ENCODE results near the gene GRAP2. TPM values are rescaled to one million over a fixed set of nuclear protein-coding genes. Genes with fewer than 3 reads are reported as not detected.

The GRAP2 gene
- total and polyA plus RNA-seq, 2 of the 8 experiments (the other 6 are each of a cell fraction or from before 2014, with no cell fraction given), result 0.08 TPM; not detected in 1

DNA sequence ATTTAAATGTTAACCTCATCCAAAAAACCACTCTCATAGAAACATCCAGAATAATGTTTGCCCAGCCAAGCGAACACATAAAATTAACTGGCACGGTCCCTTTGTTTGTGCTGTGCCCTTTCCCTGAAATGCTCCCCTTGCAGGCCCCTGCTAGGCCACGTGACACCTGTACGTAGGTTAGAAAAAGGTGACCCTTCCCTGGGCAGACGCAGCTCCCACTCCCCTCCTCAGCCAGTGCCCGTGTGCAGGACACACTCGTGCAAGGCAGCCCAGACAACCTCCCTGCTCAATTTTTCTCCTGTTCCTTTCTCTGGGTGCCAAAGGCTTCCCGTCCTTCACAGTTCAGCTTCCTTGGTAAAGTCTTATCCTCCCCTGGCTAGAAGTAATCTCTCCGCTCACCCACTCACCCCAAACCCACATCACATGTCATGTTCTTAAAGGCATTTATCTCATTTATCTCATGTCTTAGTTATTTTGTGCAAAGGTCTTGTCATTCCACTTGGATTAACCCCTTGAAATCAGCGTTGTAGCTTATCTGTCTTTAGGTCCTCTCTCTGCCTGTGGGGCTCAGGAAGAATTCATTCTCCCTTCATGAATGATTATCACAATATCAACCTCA is 114.6 kb downstream of the GRAP2 start:
- H3K4ac ChIP-seq (replicated peaks; ENCODE audit: insufficient read length, low read depth, low read length), result no peak overlapping the region
- H3K4me2 ChIP-seq (ENCODE audit: insufficient read depth in 1 of 2, low read depth in 2 of 2, low read length in 2 of 2), result no peak overlapping the region
- no peak overlapping the region for H2BK15ac ChIP-seq (ENCODE audit: low read length)
- no peaks in the 10 kb centered on the region for H3K79me1 ChIP-seq (ENCODE audit: low read depth, low read length)
- no peaks in the 10 kb centered on the region for H3K9me3 ChIP-seq (ENCODE audit: insufficient read depth in 2 of 2, low read depth in 1 of 2, low read length in 1 of 2)
- no peak overlapping the region for H3K56ac ChIP-seq (replicated peaks; ENCODE audit: insufficient read length, low read depth, low read length)
- 92% methylated on average over 10 of the region's 10 CpGs; no CpG with 5 or more reads in 1 of the 2 experiments for WGBS, 2 experiments (ENCODE audit: extremely low coverage in 1 of 2, insufficient coverage in 1 of 2, insufficient read length in 1 of 2, insufficient replicate concordance in 2 of 2, low coverage in 1 of 2, low lambda C conversion rate in 2 of 2, missing lambda C conversion rate in 1 of 2)
- no peak overlapping the region for H2BK12ac ChIP-seq (ENCODE audit: low read depth, low read length)
- no peak overlapping the region for H3K14ac ChIP-seq (ENCODE audit: insufficient read length)
- no peak overlapping the region for H2BK5ac ChIP-seq (ENCODE audit: low read depth, low read length)
- H3K27me3 ChIP-seq (replicated peaks in 1 of 4; ENCODE audit: control insufficient read depth in 3 of 4, extremely low read depth in 1 of 4, insufficient read depth in 3 of 4, low read length in 3 of 4), result no peaks in the 10 kb centered on the region
- H3K4me1 ChIP-seq (replicated peaks in 1 of 4; ENCODE audit: control insufficient read depth in 3 of 4, insufficient read depth in 4 of 4, low read length in 3 of 4), result peaks cover 0 to 1% (median 0%) of the 10 kb centered on the region in 4 experiments; a peak in 1 of 7 replicates
- no peak overlapping the region for H3K23ac ChIP-seq (ENCODE audit: insufficient read length)
- no peak overlapping the region for H2BK20ac ChIP-seq (ENCODE audit: low read length)
- H3K36me3 ChIP-seq (ENCODE audit: control insufficient read depth in 2 of 4, insufficient read depth in 4 of 4, low read length in 3 of 4), result peaks cover 0 to 6% (median 5%) of the 10 kb centered on the region in 4 experiments; a peak in 4 of 8 replicates
- no peak overlapping the region for H4K8ac ChIP-seq (ENCODE audit: extremely low read depth, insufficient read depth, low read length)
- no peak overlapping the region for H3K9ac ChIP-seq (replicated peaks in 1 of 4; ENCODE audit: extremely low read depth in 1 of 4, low read depth in 3 of 4, low read length in 3 of 4)
- H3K4me3 ChIP-seq (ENCODE audit: extremely low read depth in 1 of 4, insufficient read depth in 2 of 4, low read depth in 3 of 4, low read length in 4 of 4), result no peak overlapping the region
- H2AK5ac ChIP-seq (ENCODE audit: low read depth, low read length), result no peak overlapping the region
- H2BK120ac ChIP-seq (replicated peaks; ENCODE audit: low read depth, low read length), result no peak overlapping the region
- ChIA-PET POLR2A (ENCODE audit: partially characterized antibody) (interaction anchor here (1.7 to 1.8 kb wide), 2 partner anchors 13 to 19 kb away, joined by 4 to 6 read pairs; no protein-coding TSS in a partner anchor), CTCF (ENCODE audit: partially characterized antibody) (interaction anchor here (2.3 kb wide), 1 partner anchor 9 kb away, joined by 10 read pairs; no protein-coding TSS in a partner anchor)
- peaks cover 2% of the 10 kb centered on the region in 2 experiments for H4K20me1 ChIP-seq (replicated peaks in 1 of 2; ENCODE audit: control insufficient read depth in 1 of 2, insufficient read depth in 2 of 2, low read length in 2 of 2)
- TF ChIP-seq BRCA1 (IDR thresholded peaks at IDR 0.05; ENCODE audit: low read depth, low read length) (no peak), SP1 (IDR thresholded peaks at IDR 0.05; ENCODE audit: low read depth, low read length) (no peak), KDM4A (IDR thresholded peaks at IDR 0.05; ENCODE audit: low read depth, low read length, severe bottlenecking) (no peak), SIRT6 (IDR thresholded peaks at IDR 0.05; ENCODE audit: low read length) (no peak), RAD21 (IDR thresholded peaks at IDR 0.05 in 1 of 2, conservative IDR thresholded peaks at IDR 0.05 in 1 of 2; ENCODE audit: low read depth in 2 of 2, low read length in 2 of 2) (no peak), TBP (IDR thresholded peaks at IDR 0.05; ENCODE audit: low read depth, low read length) (no peak)
- H3K18ac ChIP-seq (ENCODE audit: extremely low read depth, low read length), result peak overlapping the region; percentile 27; the same call in 1 of the 2 replicates
- FAIRE-seq (no peak), DNase-seq (ENCODE audit: low read depth in 1 of 2, low spot score in 2 of 2) (no peak)
- peaks cover 0 to 5% of the 10 kb centered on the region in 2 experiments; a peak in 2 of 4 replicates for H3K79me2 ChIP-seq (ENCODE audit: control insufficient read depth in 1 of 2, insufficient read depth in 2 of 2, low read length in 2 of 2)
- H4K5ac ChIP-seq (ENCODE audit: insufficient read length, low read depth, low read length), result no peak overlapping the region
- no peak overlapping the region for H3K27ac ChIP-seq (ENCODE audit: low read depth, low read length)
- H3K23me2 ChIP-seq (ENCODE audit: low read depth, low read length), result no peaks in the 10 kb centered on the region
- no peak overlapping the region for H4K91ac ChIP-seq (replicated peaks; ENCODE audit: insufficient read length, low read length)
- H2AFZ ChIP-seq (ENCODE audit: low read length), result no peak overlapping the region

Data from H1 (cell line).